ENCODE results near the gene R3HDM2. TPM values are rescaled to one million over a fixed set of nuclear protein-coding genes. Genes with fewer than 3 reads are reported as not detected.

Gene R3HDM2
- total and polyA plus RNA-seq, 3 experiments from 2014 or later = 15.1 to 36.8 (median 28.2) TPM

- Histone ChIP-seq H3K27ac (ENCODE audit: low read depth, low read length) (no peak overlapping the region), H3K9me3 (ENCODE audit: low read length) (no peaks in the 10 kb centered on the region), H3K4me1 (ENCODE audit: insufficient read depth, low read length) (peaks cover 19% of the 10 kb centered on the region), H3K4me3 (ENCODE audit: low read length) (no peak overlapping the region), H3K36me3 (ENCODE audit: insufficient read depth, low read length) (no peaks in the 10 kb centered on the region), H3K27me3 (ENCODE audit: insufficient read depth, low read length, poor library complexity, severe bottlenecking) (peaks cover 6% of the 10 kb centered on the region)
- Mint-ChIP-seq H3K36me3 (peaks cover 0 to 5% (median 0%) of the 10 kb centered on the region in 3 donors), H3K9me3 (no peaks in the 10 kb centered on the region), H3K4me3 (peak overlapping the region in 5 of 7 donors; percentile 52 to 71 (median 64)), H3K27me3 (peaks cover 3 to 9% of the 10 kb centered on the region in 2 donors), H3K4me1 (peaks cover 21 to 31% (median 26%) of the 10 kb centered on the region in 3 donors), H3K27ac (peak overlapping the region in 2 of 8 donors; percentile 72 to 84)
- ChIA-PET POLR2A (no interaction called here), CTCF (interaction anchor here (1.0 to 2.3 kb wide), 15 partner anchors 8 to 243 kb away, joined by 3 to 9 read pairs (median 3); partner anchors contain the start of gene ARHGAP9)
- peak in 2 of 5 donors; percentile 33 to 59 for DNase-seq
These were observed 25.4 kb upstream of the R3HDM2 start for GRCh38 chr12:57456145-57456700.

- Histone ChIP-seq H3K27ac (ENCODE audit: low read depth, low read length) (peak overlapping the region; percentile 31), H3K4me1 (ENCODE audit: insufficient read depth, low read length) (peaks cover 12% of the 10 kb centered on the region), H3K9me3 (ENCODE audit: low read length) (no peaks in the 10 kb centered on the region), H3K27me3 (ENCODE audit: insufficient read depth, low read length, poor library complexity, severe bottlenecking) (no peaks in the 10 kb centered on the region), H3K36me3 (ENCODE audit: insufficient read depth, low read length) (no peaks in the 10 kb centered on the region), H3K4me3 (ENCODE audit: low read length) (no peak overlapping the region)
- peaks cover 3 to 9% of the 10 kb centered on the region in 2 donors for H3K27me3 Mint-ChIP-seq
- peak overlapping the region in 4 of 7 donors; percentile 52 to 71 (median 65) for H3K4me3 Mint-ChIP-seq
- peak overlapping the region in 3 of 8 donors; percentile 68 to 84 (median 72) for H3K27ac Mint-ChIP-seq
- CTCF ChIA-PET = interaction anchor here (0.8 to 2.3 kb wide), 17 partner anchors 8 to 242 kb away, joined by 3 to 9 read pairs (median 3); partner anchors contain the start of gene ARHGAP9
- H3K4me1 Mint-ChIP-seq = peaks cover 19 to 26% (median 20%) of the 10 kb centered on the region in 3 donors
- H3K36me3 Mint-ChIP-seq = peaks cover 0 to 5% (median 0%) of the 10 kb centered on the region in 3 donors
- no peak for DNase-seq
- POLR2A ChIA-PET = interaction anchor here (0.5 kb wide), 1 partner anchor 33 kb away, joined by 3 read pairs; no protein-coding TSS in a partner anchor
- H3K9me3 Mint-ChIP-seq = no peaks in the 10 kb centered on the region
These were observed 24.7 kb upstream of the R3HDM2 start for GRCh38 chr12:57455374-57456144.

- Mint-ChIP-seq H3K9me3 (no peaks in the 10 kb centered on the region), H3K27me3 (peaks cover 3 to 4% of the 10 kb centered on the region in 2 donors), H3K4me1 (peaks cover 14 to 20% (median 15%) of the 10 kb centered on the region in 3 donors), H3K4me3 (peak within 1 kb of the TSS in 5 of 7 donors; percentile 52 to 71 (median 64)), H3K36me3 (peaks cover 0 to 5% (median 0%) of the 10 kb centered on the region in 3 donors), H3K27ac (peak within 1 kb of the TSS in 3 of 8 donors; percentile 68 to 84 (median 72))
- Histone ChIP-seq H3K27me3 (ENCODE audit: insufficient read depth, low read length, poor library complexity, severe bottlenecking) (no peaks in the 10 kb centered on the region), H3K4me1 (ENCODE audit: insufficient read depth, low read length) (peaks cover 7% of the 10 kb centered on the region), H3K36me3 (ENCODE audit: insufficient read depth, low read length) (no peaks in the 10 kb centered on the region), H3K9me3 (ENCODE audit: low read length) (no peaks in the 10 kb centered on the region), H3K27ac (ENCODE audit: low read depth, low read length) (peak within 1 kb of the TSS; percentile 51), H3K4me3 (ENCODE audit: low read length) (no peak within 1 kb of the TSS)
- POLR2A ChIA-PET = interaction anchor here (0.5 kb wide), 1 partner anchor 34 kb away, joined by 3 read pairs; no protein-coding TSS in a partner anchor
- no peak for DNase-seq
- CTCF ChIA-PET = interaction anchor here (0.8 to 2.6 kb wide), 13 partner anchors 9 to 241 kb away, joined by 3 to 15 read pairs (median 4); no protein-coding TSS in a partner anchor
These were observed 23.9 kb upstream of the R3HDM2 start, which contains the start of gene INHBE for GRCh38 chr12:57454566-57455373. Gene INHBE (plus strand): TSS chr12:57455307. CDS start chr12:57455537, 230 bp downstream.

GRCh38 chr12:57454213-57454565 is 23.3 kb upstream of the R3HDM2 start:
- Mint-ChIP-seq H3K4me1 (peaks cover 11 to 14% (median 12%) of the 10 kb centered on the region in 3 donors), H3K4me3 (no peak overlapping the region), H3K27ac (no peak overlapping the region), H3K36me3 (peaks cover 0 to 2% (median 0%) of the 10 kb centered on the region in 3 donors), H3K9me3 (no peaks in the 10 kb centered on the region), H3K27me3 (peaks cover 3% of the 10 kb centered on the region in 2 donors)
- ChIA-PET POLR2A (no interaction called here), CTCF (interaction anchor here (1.2 to 2.6 kb wide), 4 partner anchors 10 to 190 kb away, joined by 3 to 15 read pairs (median 5); no protein-coding TSS in a partner anchor)
- Histone ChIP-seq H3K27ac (ENCODE audit: low read depth, low read length) (peak overlapping the region; percentile 51), H3K27me3 (ENCODE audit: insufficient read depth, low read length, poor library complexity, severe bottlenecking) (no peaks in the 10 kb centered on the region), H3K4me3 (ENCODE audit: low read length) (no peak overlapping the region), H3K36me3 (ENCODE audit: insufficient read depth, low read length) (no peaks in the 10 kb centered on the region), H3K4me1 (ENCODE audit: insufficient read depth, low read length) (peaks cover 7% of the 10 kb centered on the region), H3K9me3 (ENCODE audit: low read length) (no peaks in the 10 kb centered on the region)
- DNase-seq = no peak

- H3K4me1 Mint-ChIP-seq = peaks cover 3 to 8% (median 5%) of the 10 kb centered on the region in 3 donors
- POLR2A ChIA-PET = no interaction called here
- no peak overlapping the region for H3K4me3 ChIP-seq (ENCODE audit: low read length)
These were observed 22.2 kb upstream of the R3HDM2 start for GRCh38 chr12:57452937-57453509.

GRCh38 chr12:57452181-57452936 is 21.5 kb upstream of the R3HDM2 start:
- peaks cover 3 to 8% (median 5%) of the 10 kb centered on the region in 3 donors for H3K4me1 Mint-ChIP-seq
- H3K36me3 Mint-ChIP-seq = no peaks in the 10 kb centered on the region
- Histone ChIP-seq H3K4me3 (ENCODE audit: low read length) (no peak overlapping the region), H3K36me3 (ENCODE audit: insufficient read depth, low read length) (no peaks in the 10 kb centered on the region), H3K27me3 (ENCODE audit: insufficient read depth, low read length, poor library complexity, severe bottlenecking) (no peaks in the 10 kb centered on the region), H3K4me1 (ENCODE audit: insufficient read depth, low read length) (no peaks in the 10 kb centered on the region), H3K27ac (ENCODE audit: low read depth, low read length) (no peak overlapping the region), H3K9me3 (ENCODE audit: low read length) (no peaks in the 10 kb centered on the region)
- no peak for DNase-seq
- peaks cover 3% of the 10 kb centered on the region in 2 donors for H3K27me3 Mint-ChIP-seq
- no peaks in the 10 kb centered on the region for H3K9me3 Mint-ChIP-seq
- no peak overlapping the region for H3K4me3 Mint-ChIP-seq
- ChIA-PET CTCF (interaction anchor here (0.7 to 2.6 kb wide), 21 partner anchors 9 to 238 kb away, joined by 3 to 15 read pairs (median 4); partner anchors contain the start of genes B4GALNT1, INHBC, MARS1 and STAC3), POLR2A (no interaction called here)
- no peak overlapping the region for H3K27ac Mint-ChIP-seq

More at GRCh38 chr12:57452937-57453509, 22.2 kb upstream of the R3HDM2 start:
- Mint-ChIP-seq H3K9me3 (no peaks in the 10 kb centered on the region), H3K27ac (no peak overlapping the region), H3K4me3 (no peak overlapping the region), H3K36me3 (no peaks in the 10 kb centered on the region), H3K27me3 (peaks cover 3% of the 10 kb centered on the region in 2 donors)
- Histone ChIP-seq H3K4me1 (ENCODE audit: insufficient read depth, low read length) (no peaks in the 10 kb centered on the region), H3K27me3 (ENCODE audit: insufficient read depth, low read length, poor library complexity, severe bottlenecking) (no peaks in the 10 kb centered on the region), H3K36me3 (ENCODE audit: insufficient read depth, low read length) (no peaks in the 10 kb centered on the region), H3K27ac (ENCODE audit: low read depth, low read length) (no peak overlapping the region), H3K9me3 (ENCODE audit: low read length) (no peaks in the 10 kb centered on the region)
- CTCF ChIA-PET = interaction anchor here (0.7 to 2.6 kb wide), 19 partner anchors 10 to 239 kb away, joined by 3 to 15 read pairs (median 4); partner anchors contain the start of genes B4GALNT1, INHBC, MARS1 and STAC3
- DNase-seq = no peak
